Erythroblast (primary cell): Measurements from ENCODE around the gene ZDHHC6.

ENCODE experiments used
- GATA1 ChIP-seq: IDR thresholded peaks from 2 replicates; pipeline ENCODE4 v1.6.1; 2011; ENCODE audit warnings: low read depth, mild to moderate bottlenecking, control low read depth, low read length, moderate library complexity
- POLR2A ChIP-seq: IDR thresholded peaks from 2 replicates; pipeline ENCODE4 v1.6.1; 2011; ENCODE audit warnings: mild to moderate bottlenecking, low read length

DNA sequence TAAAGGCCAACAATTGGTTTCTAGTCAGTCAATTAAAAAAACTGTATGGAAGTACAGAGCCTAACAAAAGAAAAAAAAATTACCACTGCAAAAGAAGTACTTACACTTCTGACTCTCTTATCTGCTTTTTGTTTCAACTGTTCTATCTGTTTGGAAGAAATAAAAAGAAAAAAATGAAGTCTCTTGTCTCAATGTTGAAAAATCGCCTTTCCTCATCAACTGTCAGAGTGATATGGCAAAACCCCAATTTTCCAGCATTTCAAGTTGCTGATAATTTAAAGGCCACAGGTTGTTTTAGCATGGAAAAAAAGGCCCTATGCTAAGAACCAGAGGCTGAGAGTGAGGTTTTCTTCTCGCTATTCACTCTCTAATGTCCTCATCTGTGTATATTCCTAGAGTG is 13.6 kb downstream of the ZDHHC6 start:
- no peak for TF ChIP-seq POLR2A
- TF ChIP-seq GATA1 = no peak
